Measurements from ENCODE around the gene SMIM32. TPM values are rescaled to one million over a fixed set of nuclear protein-coding genes. Genes with fewer than 3 reads are reported as not detected.
A peak's percentile ranks its signal among the peaks of the same experiment; 100 is the strongest.

The SMIM32 gene
- polyA plus RNA-seq: 10 to 100 TPM; 16.7 to 24.4 (median 21.4) TPM
- long read RNA-seq, donor 1, transcript SMIM32-201 (1 exons, 1,667 nt): major isoform, 24 of 24 reads
- long read RNA-seq, donor 1, partial matches to known transcripts: 0 of 24 reads
- long read RNA-seq, donor 1, other reads (novel, unspliced or antisense): 0 of 24 reads
- long read RNA-seq, donor 2, transcript SMIM32-201 (1 exons, 1,667 nt): major isoform, 6 of 6 reads
- long read RNA-seq, donor 2, partial matches to known transcripts: 0 of 6 reads
- long read RNA-seq, donor 2, other reads (novel, unspliced or antisense): 0 of 6 reads
- long read RNA-seq, donor 3, transcript SMIM32-201 (1 exons, 1,667 nt): major isoform, 13 of 13 reads
- long read RNA-seq, donor 3, partial matches to known transcripts: 0 of 13 reads
- long read RNA-seq, donor 3, other reads (novel, unspliced or antisense): 0 of 13 reads
- long read RNA-seq, donor 4, partial matches to known transcripts: 0 of 1 reads
- long read RNA-seq, donor 4, other reads (novel, unspliced or antisense): 0 of 1 reads
- long read RNA-seq, donor 5, partial matches to known transcripts: 0 of 2 reads
- long read RNA-seq, donor 5, other reads (novel, unspliced or antisense): 0 of 2 reads
- long read RNA-seq, donor 6, transcript SMIM32-201 (1 exons, 1,667 nt): major isoform, 15 of 15 reads
- long read RNA-seq, donor 6, partial matches to known transcripts: 0 of 15 reads
- long read RNA-seq, donor 6, other reads (novel, unspliced or antisense): 0 of 15 reads
- long read RNA-seq, donor 7: 0 reads
- long read RNA-seq, donor 8: 0 reads
- long read RNA-seq, donor 9, transcript SMIM32-201 (1 exons, 1,667 nt): major isoform, 5 of 5 reads
- long read RNA-seq, donor 9, partial matches to known transcripts: 0 of 5 reads
- long read RNA-seq, donor 9, other reads (novel, unspliced or antisense): 0 of 5 reads
- long read RNA-seq, donor 10, transcript SMIM32-201 (1 exons, 1,667 nt): major isoform, 10 of 10 reads
- long read RNA-seq, donor 10, partial matches to known transcripts: 0 of 10 reads
- long read RNA-seq, donor 10, other reads (novel, unspliced or antisense): 0 of 10 reads

- Histone ChIP-seq H3K27ac (ENCODE audit: low read depth in 1 of 3, low read length in 2 of 3) (peak within 1 kb of the TSS; percentile 38 to 90 (median 62)), H3K27me3 (ENCODE audit: control insufficient read depth in 3 of 3, insufficient read depth in 3 of 3, low read length in 3 of 3) (peaks cover 0 to 9% (median 8%) of the 10 kb centered on the region in 3 donors), H3K4me1 (ENCODE audit: control insufficient read depth in 3 of 3, insufficient read depth in 2 of 3, low read depth in 1 of 3, low read length in 2 of 3) (peaks cover 0 to 73% (median 11%) of the 10 kb centered on the region in 3 donors), H3K4me3 (ENCODE audit: low read depth in 1 of 3, low read length in 3 of 3) (peak within 1 kb of the TSS; percentile 34 to 82 (median 67)), H3K9me3 (ENCODE audit: control insufficient read depth in 2 of 2, insufficient read depth in 1 of 2, low read depth in 1 of 2, low read length in 1 of 2) (no peaks in the 10 kb centered on the region), H3K36me3 (ENCODE audit: control insufficient read depth in 3 of 3, insufficient read depth in 2 of 3, low read depth in 1 of 3, low read length in 3 of 3) (peaks cover 0 to 15% (median 0%) of the 10 kb centered on the region in 3 donors)
- DNase-seq (peak; percentile 70 to 86), FAIRE-seq (no peak)
- 1 to 2% (median 1%) methylated on average over 74 to 81 of the region's 81 CpGs for WGBS, 3 donors
Measured at GRCh38 chr5:136192526-136193321, at the start of gene SMIM32. Gene SMIM32, minus strand, starts transcription at chr5:136193162. Its CDS starts 638 bp downstream, at chr5:136192524.

GRCh38 chr5:136242611-136243010 lies 49.6 kb upstream of the SMIM32 start:
- no peaks in the 10 kb centered on the region for H3K36me3 ChIP-seq (ENCODE audit: control insufficient read depth in 3 of 3, insufficient read depth in 2 of 3, low read depth in 1 of 3, low read length in 3 of 3)
- no peak for DNase-seq
- H3K9me3 ChIP-seq (ENCODE audit: control insufficient read depth in 2 of 2, insufficient read depth in 1 of 2, low read depth in 1 of 2, low read length in 1 of 2): no peaks in the 10 kb centered on the region
- 69 to 83% (median 80%) methylated on average over 2 of the region's 2 CpGs for WGBS, 3 donors
- no peak overlapping the region for H3K4me3 ChIP-seq (ENCODE audit: low read depth in 1 of 3, low read length in 3 of 3)
- no peaks in the 10 kb centered on the region for H3K4me1 ChIP-seq (ENCODE audit: control insufficient read depth in 3 of 3, insufficient read depth in 2 of 3, low read depth in 1 of 3, low read length in 2 of 3)
- FAIRE-seq: no peak
- H3K27ac ChIP-seq (ENCODE audit: low read depth in 1 of 3, low read length in 2 of 3): no peak overlapping the region
- H3K27me3 ChIP-seq (ENCODE audit: control insufficient read depth in 3 of 3, insufficient read depth in 3 of 3, low read length in 3 of 3): peaks cover 0 to 2% (median 0%) of the 10 kb centered on the region in 3 donors

GRCh38 chr5:136242136-136242535 lies 49.2 kb upstream of the SMIM32 start:
- Histone ChIP-seq H3K27me3 (ENCODE audit: control insufficient read depth in 3 of 3, insufficient read depth in 3 of 3, low read length in 3 of 3) (no peaks in the 10 kb centered on the region), H3K27ac (ENCODE audit: low read depth in 1 of 3, low read length in 2 of 3) (no peak overlapping the region), H3K9me3 (ENCODE audit: control insufficient read depth in 2 of 2, insufficient read depth in 1 of 2, low read depth in 1 of 2, low read length in 1 of 2) (no peaks in the 10 kb centered on the region), H3K4me3 (ENCODE audit: low read depth in 1 of 3, low read length in 3 of 3) (no peak overlapping the region), H3K36me3 (ENCODE audit: control insufficient read depth in 3 of 3, insufficient read depth in 2 of 3, low read depth in 1 of 3, low read length in 3 of 3) (no peaks in the 10 kb centered on the region), H3K4me1 (ENCODE audit: control insufficient read depth in 3 of 3, insufficient read depth in 2 of 3, low read depth in 1 of 3, low read length in 2 of 3) (no peaks in the 10 kb centered on the region)
- 54 to 64% (median 58%) methylated on average over 1 of the region's 1 CpG for WGBS, 3 donors
- FAIRE-seq: no peak
- no peak for DNase-seq

- Histone ChIP-seq H3K4me3 (ENCODE audit: low read depth in 1 of 3, low read length in 3 of 3) (no peak overlapping the region), H3K4me1 (ENCODE audit: control insufficient read depth in 3 of 3, insufficient read depth in 2 of 3, low read depth in 1 of 3, low read length in 2 of 3) (peaks cover 0 to 3% (median 0%) of the 10 kb centered on the region in 3 donors), H3K27me3 (ENCODE audit: control insufficient read depth in 3 of 3, insufficient read depth in 3 of 3, low read length in 3 of 3) (no peaks in the 10 kb centered on the region), H3K27ac (ENCODE audit: low read depth in 1 of 3, low read length in 2 of 3) (no peak overlapping the region), H3K36me3 (ENCODE audit: control insufficient read depth in 3 of 3, insufficient read depth in 2 of 3, low read depth in 1 of 3, low read length in 3 of 3) (no peaks in the 10 kb centered on the region), H3K9me3 (ENCODE audit: control insufficient read depth in 2 of 2, insufficient read depth in 1 of 2, low read depth in 1 of 2, low read length in 1 of 2) (no peaks in the 10 kb centered on the region)
- WGBS, 3 donors: 87 to 90% (median 89%) methylated on average over 4 of the region's 4 CpGs
- DNase-seq (no peak), FAIRE-seq (no peak)
Measured at GRCh38 chr5:136240894-136241293, 47.9 kb upstream of the SMIM32 start.

- Histone ChIP-seq H3K27ac (ENCODE audit: low read depth in 1 of 3, low read length in 2 of 3) (no peak overlapping the region), H3K4me3 (ENCODE audit: low read depth in 1 of 3, low read length in 3 of 3) (no peak overlapping the region), H3K9me3 (ENCODE audit: control insufficient read depth in 2 of 2, insufficient read depth in 1 of 2, low read depth in 1 of 2, low read length in 1 of 2) (no peaks in the 10 kb centered on the region), H3K4me1 (ENCODE audit: control insufficient read depth in 3 of 3, insufficient read depth in 2 of 3, low read depth in 1 of 3, low read length in 2 of 3) (peaks cover 0 to 3% (median 0%) of the 10 kb centered on the region in 3 donors), H3K36me3 (ENCODE audit: control insufficient read depth in 3 of 3, insufficient read depth in 2 of 3, low read depth in 1 of 3, low read length in 3 of 3) (no peaks in the 10 kb centered on the region), H3K27me3 (ENCODE audit: control insufficient read depth in 3 of 3, insufficient read depth in 3 of 3, low read length in 3 of 3) (no peaks in the 10 kb centered on the region)
- FAIRE-seq (no peak), DNase-seq (no peak)
- 43 to 46% (median 44%) methylated on average over 5 of the region's 5 CpGs for WGBS, 3 donors
Measured at GRCh38 chr5:136236479-136237083, 43.6 kb upstream of the SMIM32 start.

- peak overlapping the region in 1 of 3 donors; percentile 36 for H3K27ac ChIP-seq (ENCODE audit: low read depth in 1 of 3, low read length in 2 of 3)
- no peak for FAIRE-seq
- H3K4me1 ChIP-seq (ENCODE audit: control insufficient read depth in 3 of 3, insufficient read depth in 2 of 3, low read depth in 1 of 3, low read length in 2 of 3): peaks cover 0 to 3% (median 0%) of the 10 kb centered on the region in 3 donors
Measured at GRCh38 chr5:136235321-136235720, 42.4 kb upstream of the SMIM32 start.

GRCh38 chr5:136232316-136232715 lies 39.4 kb upstream of the SMIM32 start:
- Histone ChIP-seq H3K4me3 (ENCODE audit: low read depth in 1 of 3, low read length in 3 of 3) (no peak overlapping the region), H3K27me3 (ENCODE audit: control insufficient read depth in 3 of 3, insufficient read depth in 3 of 3, low read length in 3 of 3) (no peaks in the 10 kb centered on the region), H3K4me1 (ENCODE audit: control insufficient read depth in 3 of 3, insufficient read depth in 2 of 3, low read depth in 1 of 3, low read length in 2 of 3) (peaks cover 0 to 3% (median 0%) of the 10 kb centered on the region in 3 donors), H3K36me3 (ENCODE audit: control insufficient read depth in 3 of 3, insufficient read depth in 2 of 3, low read depth in 1 of 3, low read length in 3 of 3) (no peaks in the 10 kb centered on the region), H3K9me3 (ENCODE audit: control insufficient read depth in 2 of 2, insufficient read depth in 1 of 2, low read depth in 1 of 2, low read length in 1 of 2) (no peaks in the 10 kb centered on the region), H3K27ac (ENCODE audit: low read depth in 1 of 3, low read length in 2 of 3) (no peak overlapping the region)
- WGBS, 3 donors: 83 to 85% (median 84%) methylated on average over 6 of the region's 6 CpGs
- no peak for DNase-seq
- no peak for FAIRE-seq

More at GRCh38 chr5:136235321-136235720, 42.4 kb upstream of the SMIM32 start:
- H3K27me3 ChIP-seq (ENCODE audit: control insufficient read depth in 3 of 3, insufficient read depth in 3 of 3, low read length in 3 of 3): no peaks in the 10 kb centered on the region
- peak; percentile 56 to 58 for DNase-seq
- no peaks in the 10 kb centered on the region for H3K9me3 ChIP-seq (ENCODE audit: control insufficient read depth in 2 of 2, insufficient read depth in 1 of 2, low read depth in 1 of 2, low read length in 1 of 2)
- WGBS, 3 donors: 0 to 54% (median 34%) methylated on average over 1 of the region's 1 CpG
- no peaks in the 10 kb centered on the region for H3K36me3 ChIP-seq (ENCODE audit: control insufficient read depth in 3 of 3, insufficient read depth in 2 of 3, low read depth in 1 of 3, low read length in 3 of 3)
- H3K4me3 ChIP-seq (ENCODE audit: low read depth in 1 of 3, low read length in 3 of 3): no peak overlapping the region

Measured in small intestine (tissue), 16 donors.